Stomach (tissue), 4 donors: Measurements from ENCODE around the gene MDH1.

ENCODE experiments used
- EP300 ChIP-seq: sonication (generic); formaldehyde crosslinking; IDR thresholded peaks from one replicate; pipeline ENCODE4 v1.6.1; 2017; ENCODE audit warnings: antibody characterized with exemption
- POLR2A ChIP-seq, 4 donors: fragments of 450-650 bp; IDR thresholded peaks; one replicate each; pipeline ENCODE4 v1.6.1; 2016; ENCODE audit warnings: antibody characterized with exemption in 4 of 4, control low read depth in 2 of 4, mild to moderate bottlenecking in 1 of 4, moderate library complexity in 1 of 4
- TF ChIP-seq, protein P1 (sequence below), 7 experiments: fragments of 450-650 bp in 4 of 7; fragments of 200-600 bp in 3 of 7; sonication (generic) in 3 of 7; IDR thresholded peaks; one replicate each; pipeline ENCODE4 v1.5.1; 2016 to 2019; ENCODE audit warnings: antibody characterized with exemption in 7 of 7, control low read depth in 2 of 7, mild to moderate bottlenecking in 1 of 7

DNA sequence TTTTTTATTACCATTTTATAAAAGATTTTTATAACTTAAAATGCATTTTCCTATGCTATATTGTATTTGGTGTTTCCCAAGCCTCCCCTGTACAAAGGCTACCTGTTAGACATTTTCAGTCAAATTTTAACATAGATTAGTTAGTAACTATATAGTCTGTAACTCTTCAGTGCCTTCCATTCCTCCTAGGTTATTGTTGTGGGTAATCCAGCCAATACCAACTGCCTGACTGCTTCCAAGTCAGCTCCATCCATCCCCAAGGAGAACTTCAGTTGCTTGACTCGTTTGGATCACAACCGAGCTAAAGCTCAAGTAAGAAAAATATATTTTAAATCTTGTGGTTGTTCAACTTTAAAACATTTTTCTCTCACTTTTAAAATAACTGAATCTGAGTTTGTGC lies 10.2 kb downstream of the MDH1 start:
- TF ChIP-seq, protein P1, sequence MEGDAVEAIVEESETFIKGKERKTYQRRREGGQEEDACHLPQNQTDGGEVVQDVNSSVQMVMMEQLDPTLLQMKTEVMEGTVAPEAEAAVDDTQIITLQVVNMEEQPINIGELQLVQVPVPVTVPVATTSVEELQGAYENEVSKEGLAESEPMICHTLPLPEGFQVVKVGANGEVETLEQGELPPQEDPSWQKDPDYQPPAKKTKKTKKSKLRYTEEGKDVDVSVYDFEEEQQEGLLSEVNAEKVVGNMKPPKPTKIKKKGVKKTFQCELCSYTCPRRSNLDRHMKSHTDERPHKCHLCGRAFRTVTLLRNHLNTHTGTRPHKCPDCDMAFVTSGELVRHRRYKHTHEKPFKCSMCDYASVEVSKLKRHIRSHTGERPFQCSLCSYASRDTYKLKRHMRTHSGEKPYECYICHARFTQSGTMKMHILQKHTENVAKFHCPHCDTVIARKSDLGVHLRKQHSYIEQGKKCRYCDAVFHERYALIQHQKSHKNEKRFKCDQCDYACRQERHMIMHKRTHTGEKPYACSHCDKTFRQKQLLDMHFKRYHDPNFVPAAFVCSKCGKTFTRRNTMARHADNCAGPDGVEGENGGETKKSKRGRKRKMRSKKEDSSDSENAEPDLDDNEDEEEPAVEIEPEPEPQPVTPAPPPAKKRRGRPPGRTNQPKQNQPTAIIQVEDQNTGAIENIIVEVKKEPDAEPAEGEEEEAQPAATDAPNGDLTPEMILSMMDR (IDR thresholded peaks at IDR 0.05), result no peak
- no peak for TF ChIP-seq POLR2A (IDR thresholded peaks at IDR 0.05)
- TF ChIP-seq EP300, result no peak
